ENCODE data around the gene PTPRN2. TPM values are rescaled to one million over a fixed set of nuclear protein-coding genes. Genes with fewer than 3 reads are reported as not detected.
"Not testable (repeated sequence)": the region's sequence is repeated elsewhere in the genome, so short reads cannot be mapped to it uniquely, and the experiment has no call there.

The PTPRN2 gene
- polyA plus RNA-seq, 1 experiment, result 0.02 TPM

GRCh38 chr7:158150234-158150633 is 437.4 kb downstream of the PTPRN2 start:
- CTCF ChIA-PET, result no interaction called here
- Histone ChIP-seq H3K27ac (ENCODE audit: low read depth, low read length) (no peak overlapping the region), H3K4me3 (ENCODE audit: low read depth, low read length) (no peak overlapping the region), H3K27me3 (ENCODE audit: control insufficient read depth, insufficient read depth, low read length) (no peaks in the 10 kb centered on the region), H3K9me3 (ENCODE audit: control insufficient read depth, insufficient read depth, low read length) (peaks cover 82% of the 10 kb centered on the region)
- POLR2A ChIA-PET, result no interaction called here
- no peak for DNase-seq (ENCODE audit: low read depth, low spot score)
- TF ChIP-seq, protein P1, sequence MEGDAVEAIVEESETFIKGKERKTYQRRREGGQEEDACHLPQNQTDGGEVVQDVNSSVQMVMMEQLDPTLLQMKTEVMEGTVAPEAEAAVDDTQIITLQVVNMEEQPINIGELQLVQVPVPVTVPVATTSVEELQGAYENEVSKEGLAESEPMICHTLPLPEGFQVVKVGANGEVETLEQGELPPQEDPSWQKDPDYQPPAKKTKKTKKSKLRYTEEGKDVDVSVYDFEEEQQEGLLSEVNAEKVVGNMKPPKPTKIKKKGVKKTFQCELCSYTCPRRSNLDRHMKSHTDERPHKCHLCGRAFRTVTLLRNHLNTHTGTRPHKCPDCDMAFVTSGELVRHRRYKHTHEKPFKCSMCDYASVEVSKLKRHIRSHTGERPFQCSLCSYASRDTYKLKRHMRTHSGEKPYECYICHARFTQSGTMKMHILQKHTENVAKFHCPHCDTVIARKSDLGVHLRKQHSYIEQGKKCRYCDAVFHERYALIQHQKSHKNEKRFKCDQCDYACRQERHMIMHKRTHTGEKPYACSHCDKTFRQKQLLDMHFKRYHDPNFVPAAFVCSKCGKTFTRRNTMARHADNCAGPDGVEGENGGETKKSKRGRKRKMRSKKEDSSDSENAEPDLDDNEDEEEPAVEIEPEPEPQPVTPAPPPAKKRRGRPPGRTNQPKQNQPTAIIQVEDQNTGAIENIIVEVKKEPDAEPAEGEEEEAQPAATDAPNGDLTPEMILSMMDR (IDR thresholded peaks at IDR 0.05; ENCODE audit: low read depth, low read length), result no peak

- POLR2A ChIA-PET, result not testable (repeated sequence)
- H3K9me3 ChIP-seq (ENCODE audit: control insufficient read depth, insufficient read depth, low read length), result peaks cover 92% of the 10 kb centered on the region
These were observed 440.2 kb downstream of the PTPRN2 start for GRCh38 chr7:158147431-158147830.

DNA sequence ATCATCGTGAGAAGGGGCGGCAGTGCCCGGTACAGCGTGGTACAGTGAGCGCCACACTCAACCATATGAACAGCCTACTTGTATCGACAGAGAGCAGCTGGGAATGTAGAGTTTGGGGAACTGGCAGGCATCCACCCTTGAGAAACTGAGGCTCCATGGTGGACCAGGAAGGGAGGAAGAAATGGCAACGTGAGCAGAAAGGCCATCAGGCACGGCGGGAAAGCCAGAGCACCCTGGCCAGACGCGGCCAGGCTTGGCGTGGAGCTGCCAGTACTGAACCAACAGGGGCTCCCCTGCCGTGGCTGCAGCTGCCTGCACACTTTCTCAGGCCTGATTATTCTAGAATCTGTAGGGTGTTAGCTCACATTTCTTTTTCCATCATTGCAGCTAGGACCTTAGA is 442.3 kb downstream of the PTPRN2 start:
- POLR2A ChIA-PET, result no interaction called here
- no peak for DNase-seq (ENCODE audit: low read depth, low spot score)

More at GRCh38 chr7:158147431-158147830, 440.2 kb downstream of the PTPRN2 start:
- DNase-seq (ENCODE audit: low read depth, low spot score); CTCF ChIA-PET; H3K27ac ChIP-seq (ENCODE audit: low read depth, low read length); H3K27me3 ChIP-seq (ENCODE audit: control insufficient read depth, insufficient read depth, low read length); H3K4me3 ChIP-seq (ENCODE audit: low read depth, low read length): not testable (repeated sequence)

DNA sequence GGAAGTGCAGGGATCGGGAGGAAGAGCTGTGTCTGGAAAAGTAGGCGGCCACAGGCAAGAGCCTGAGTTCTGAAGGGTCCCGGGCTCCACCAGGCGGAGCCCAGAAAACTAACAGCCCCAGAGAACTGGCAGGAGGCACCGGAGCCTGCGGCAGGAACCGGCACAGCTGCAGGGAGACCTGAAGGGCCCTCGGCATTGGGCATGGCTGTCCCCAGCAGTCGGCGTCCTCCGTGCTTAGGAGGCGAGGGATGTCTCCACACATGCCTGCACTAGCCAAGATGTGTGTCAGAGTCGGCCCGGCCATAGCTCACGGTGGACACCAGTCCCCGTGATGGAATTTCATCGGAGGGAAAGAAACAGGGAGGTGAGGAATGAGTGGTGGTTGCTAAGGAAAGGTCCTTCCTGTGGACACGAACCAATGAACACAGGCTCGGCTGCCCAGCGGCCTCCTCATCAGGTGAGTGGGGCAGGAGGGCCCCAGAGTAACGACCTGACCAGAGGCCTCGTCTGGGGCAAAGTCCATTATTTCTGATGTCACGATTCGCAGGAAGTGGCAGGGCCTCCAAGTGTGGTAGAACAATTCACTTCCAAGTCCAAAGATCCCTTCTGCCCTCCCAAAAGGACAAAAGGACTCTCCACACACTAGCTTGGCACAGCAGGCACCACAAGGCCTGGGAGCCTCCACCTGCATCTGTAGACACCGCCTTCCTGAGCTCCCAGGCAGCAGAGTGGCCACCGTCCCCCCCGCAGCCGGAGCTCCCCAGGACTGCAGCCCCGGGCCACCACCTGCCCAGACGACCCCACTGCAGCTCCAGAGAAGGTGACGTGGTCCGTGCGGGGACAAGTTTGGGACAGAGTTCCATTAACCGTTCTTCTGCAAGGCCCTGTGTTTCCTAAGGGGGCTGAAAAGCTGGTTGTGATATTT is 444.2 kb downstream of the PTPRN2 start:
- H3K27ac ChIP-seq (ENCODE audit: low read depth, low read length), result no peak overlapping the region
- no peaks in the 10 kb centered on the region for H3K27me3 ChIP-seq (ENCODE audit: control insufficient read depth, insufficient read depth, low read length)
- TF ChIP-seq, protein P1 (IDR thresholded peaks at IDR 0.05; ENCODE audit: low read depth, low read length), result no peak
- CTCF ChIA-PET, result no interaction called here
- DNase-seq (ENCODE audit: low read depth, low spot score), result no peak
- H3K4me3 ChIP-seq (ENCODE audit: low read depth, low read length), result no peak overlapping the region
- H3K9me3 ChIP-seq (ENCODE audit: control insufficient read depth, insufficient read depth, low read length), result peaks cover 94% of the 10 kb centered on the region
- POLR2A ChIA-PET, result no interaction called here

More for the DNA sequence above, 442.3 kb downstream of the PTPRN2 start:
- H3K4me3 ChIP-seq (ENCODE audit: low read depth, low read length), result no peak overlapping the region
- CTCF ChIA-PET, result no interaction called here
- H3K9me3 ChIP-seq (ENCODE audit: control insufficient read depth, insufficient read depth, low read length), result peaks cover 93% of the 10 kb centered on the region
- no peaks in the 10 kb centered on the region for H3K27me3 ChIP-seq (ENCODE audit: control insufficient read depth, insufficient read depth, low read length)
- H3K27ac ChIP-seq (ENCODE audit: low read depth, low read length), result no peak overlapping the region
- TF ChIP-seq, protein P1 (IDR thresholded peaks at IDR 0.05; ENCODE audit: low read depth, low read length), result no peak

- POLR2A ChIA-PET, result no interaction called here
- TF ChIP-seq, protein P1 (IDR thresholded peaks at IDR 0.05; ENCODE audit: low read depth, low read length), result no peak
- Histone ChIP-seq H3K27ac (ENCODE audit: low read depth, low read length) (no peak overlapping the region), H3K27me3 (ENCODE audit: control insufficient read depth, insufficient read depth, low read length) (no peaks in the 10 kb centered on the region), H3K9me3 (ENCODE audit: control insufficient read depth, insufficient read depth, low read length) (peaks cover 98% of the 10 kb centered on the region), H3K4me3 (ENCODE audit: low read depth, low read length) (no peak overlapping the region)
- CTCF ChIA-PET, result no interaction called here
- DNase-seq (ENCODE audit: low read depth, low spot score), result no peak
These were observed 445.0 kb downstream of the PTPRN2 start for GRCh38 chr7:158142657-158143056.
